ENCODE measurements around the gene UNC45A. TPM values are rescaled to one million over a fixed set of nuclear protein-coding genes. Genes with fewer than 3 reads are reported as not detected.

The UNC45A gene
- total RNA-seq, 4 donors from 2014 or later, result 63.7 to 116 (median 100) TPM

DNA sequence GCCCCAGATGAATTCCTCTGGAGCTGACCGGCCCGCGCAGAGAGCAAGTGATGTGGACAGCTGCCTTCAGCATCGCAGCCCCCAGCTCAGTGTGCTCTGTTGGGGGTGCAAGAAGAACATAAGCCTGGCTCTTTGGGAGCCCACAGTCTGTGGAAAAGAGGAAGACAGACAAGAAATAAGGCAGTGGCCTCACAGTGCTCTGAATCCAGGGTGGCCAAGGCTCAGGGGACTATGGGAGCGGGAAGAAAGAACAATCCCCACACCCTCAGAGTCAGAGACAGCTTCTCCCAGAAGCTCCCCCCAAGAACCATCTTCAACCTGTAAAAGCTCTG is 2.5 kb upstream of the UNC45A start:
- TF ChIP-seq POLR2A (IDR thresholded peaks at IDR 0.05) (no peak), EP300 (IDR thresholded peaks at IDR 0.05) (no peak), POLR2AphosphoS5 (IDR thresholded peaks at IDR 0.05) (no peak)
- TF ChIP-seq, protein P1, sequence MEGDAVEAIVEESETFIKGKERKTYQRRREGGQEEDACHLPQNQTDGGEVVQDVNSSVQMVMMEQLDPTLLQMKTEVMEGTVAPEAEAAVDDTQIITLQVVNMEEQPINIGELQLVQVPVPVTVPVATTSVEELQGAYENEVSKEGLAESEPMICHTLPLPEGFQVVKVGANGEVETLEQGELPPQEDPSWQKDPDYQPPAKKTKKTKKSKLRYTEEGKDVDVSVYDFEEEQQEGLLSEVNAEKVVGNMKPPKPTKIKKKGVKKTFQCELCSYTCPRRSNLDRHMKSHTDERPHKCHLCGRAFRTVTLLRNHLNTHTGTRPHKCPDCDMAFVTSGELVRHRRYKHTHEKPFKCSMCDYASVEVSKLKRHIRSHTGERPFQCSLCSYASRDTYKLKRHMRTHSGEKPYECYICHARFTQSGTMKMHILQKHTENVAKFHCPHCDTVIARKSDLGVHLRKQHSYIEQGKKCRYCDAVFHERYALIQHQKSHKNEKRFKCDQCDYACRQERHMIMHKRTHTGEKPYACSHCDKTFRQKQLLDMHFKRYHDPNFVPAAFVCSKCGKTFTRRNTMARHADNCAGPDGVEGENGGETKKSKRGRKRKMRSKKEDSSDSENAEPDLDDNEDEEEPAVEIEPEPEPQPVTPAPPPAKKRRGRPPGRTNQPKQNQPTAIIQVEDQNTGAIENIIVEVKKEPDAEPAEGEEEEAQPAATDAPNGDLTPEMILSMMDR (IDR thresholded peaks at IDR 0.05), result no peak
- Histone ChIP-seq H3K9me3 (no peaks in the 10 kb centered on the region), H3K27ac (peak overlapping the region in 3 of 4 donors; percentile 88 to 92 (median 89)), H3K27me3 (no peaks in the 10 kb centered on the region), H3K4me3 (peak overlapping the region in 1 of 2 donors; percentile 81), H3K36me3 (peaks cover 0 to 7% of the 10 kb centered on the region in 2 donors), H3K4me1 (peaks cover 0 to 72% (median 34%) of the 10 kb centered on the region in 3 donors)
- WGBS, 2 donors (ENCODE audit: low coverage in 1 of 2), result 4% methylated on average over 4 of the region's 5 CpGs; no CpG with 5 or more reads in 1 of the 2 donors
- no peak for ATAC-seq

DNA sequence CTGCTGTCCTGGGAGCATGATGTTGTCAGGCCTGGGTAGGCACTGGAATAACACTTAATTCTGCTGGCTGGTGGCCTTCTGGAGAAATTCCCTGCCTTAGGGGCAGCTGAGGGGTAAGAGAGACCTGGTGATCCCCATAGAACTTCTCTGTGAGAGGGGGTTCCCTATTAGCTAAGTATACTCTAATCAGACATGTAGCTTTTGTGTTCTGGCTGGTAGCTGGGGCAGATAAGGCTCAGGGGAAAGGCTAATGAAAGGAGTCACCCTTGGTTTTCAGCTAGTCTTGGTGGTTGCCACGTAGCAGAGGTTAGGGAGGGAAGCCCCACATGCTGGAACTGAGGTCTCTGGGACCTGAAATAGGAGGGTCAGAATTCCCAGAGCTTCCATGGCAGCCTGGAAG is 1.8 kb upstream of the UNC45A start:
- H3K27me3 ChIP-seq, result no peaks in the 10 kb centered on the region
- no peak for ATAC-seq
- no peaks in the 10 kb centered on the region for H3K9me3 ChIP-seq
- H3K27ac ChIP-seq, result peak overlapping the region in 1 of 4 donors; percentile 92
- whole genome bisulfite sequencing, 2 donors (ENCODE audit: low coverage in 1 of 2), result 86% methylated on average over 1 of the region's 1 CpG; no CpG with 5 or more reads in 1 of the 2 donors
- peaks cover 0 to 12% of the 10 kb centered on the region in 2 donors for H3K36me3 ChIP-seq
- peaks cover 0 to 72% (median 34%) of the 10 kb centered on the region in 3 donors for H3K4me1 ChIP-seq
- no peak overlapping the region for H3K4me3 ChIP-seq
- TF ChIP-seq POLR2AphosphoS5 (IDR thresholded peaks at IDR 0.05), result no peak
- no peak for TF ChIP-seq POLR2A (IDR thresholded peaks at IDR 0.05)
- TF ChIP-seq, protein P1 (IDR thresholded peaks at IDR 0.05), result no peak
- no peak for TF ChIP-seq EP300 (IDR thresholded peaks at IDR 0.05)

DNA sequence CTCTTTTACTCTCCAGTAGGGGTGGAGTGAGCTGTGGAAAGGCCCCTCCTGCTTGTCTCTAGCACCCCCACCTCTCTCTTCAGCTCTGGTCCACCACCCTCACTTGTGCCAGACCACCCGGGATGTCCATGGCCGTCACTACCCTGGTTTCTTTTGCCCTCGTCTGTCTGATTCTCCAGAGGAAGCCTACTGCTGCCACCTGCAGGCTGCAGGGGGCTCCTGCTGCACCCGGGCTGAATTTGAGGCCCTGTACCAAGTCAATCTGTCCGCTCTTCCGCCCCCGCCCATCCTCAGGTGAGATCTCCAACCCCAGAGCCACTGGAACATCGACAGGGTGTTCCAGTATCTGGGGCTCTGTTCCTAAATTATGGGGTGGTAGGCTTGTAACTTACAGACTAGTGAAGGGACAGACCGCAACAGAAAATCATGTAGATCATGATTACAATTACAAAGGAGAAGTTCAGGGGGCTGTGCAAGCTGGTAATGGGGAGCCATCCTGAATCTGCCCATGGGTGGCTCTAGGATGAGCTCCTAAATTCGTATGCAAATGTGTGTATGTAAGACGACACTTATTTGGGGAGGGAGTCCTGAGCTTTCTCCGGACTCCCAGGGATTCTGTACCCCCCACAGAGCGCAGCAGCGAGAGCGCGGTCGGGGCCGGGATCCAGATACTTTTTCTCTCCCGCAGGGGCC is 683 bp upstream of the UNC45A start:
- H3K4me1 ChIP-seq, result peaks cover 0 to 68% (median 34%) of the 10 kb centered on the region in 3 donors
- H3K27ac ChIP-seq, result peak overlapping the region; percentile 10 to 93 (median 89)
- peak overlapping the region; percentile 34 to 83 for H3K4me3 ChIP-seq
- H3K9me3 ChIP-seq, result no peaks in the 10 kb centered on the region
- 5 to 20% methylated on average over 3 to 12 of the region's 19 CpGs for WGBS, 2 donors (ENCODE audit: low coverage in 1 of 2)
- peak; percentile 46 for ATAC-seq
- TF ChIP-seq POLR2A (IDR thresholded peaks at IDR 0.05), result no peak
- TF ChIP-seq, protein P1 (IDR thresholded peaks at IDR 0.05), result peak in 3 of 4 experiments; percentile 76 to 96 (median 77)
- peaks cover 0 to 23% of the 10 kb centered on the region in 2 donors for H3K36me3 ChIP-seq
- H3K27me3 ChIP-seq, result no peaks in the 10 kb centered on the region

DNA sequence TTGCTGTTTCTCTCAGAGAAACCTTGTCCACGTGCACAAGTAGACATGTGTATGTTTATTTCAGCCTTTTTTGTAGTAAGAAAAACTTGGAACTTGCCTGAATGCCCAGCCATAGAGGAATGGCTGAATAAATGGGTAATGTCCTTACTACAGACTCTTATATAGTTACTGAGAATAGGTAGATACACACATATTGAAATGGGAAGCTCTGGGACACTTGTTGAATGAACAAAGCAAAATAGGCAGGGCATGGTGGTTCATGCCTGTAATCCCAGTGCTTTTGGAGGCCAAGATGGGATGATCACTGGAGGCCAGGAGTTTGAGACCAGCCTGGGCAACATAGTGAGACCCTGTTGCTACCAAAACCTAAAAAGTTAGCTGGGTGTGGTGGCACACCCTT is 1.7 kb downstream of the UNC45A start:
- H3K36me3 ChIP-seq, result peaks cover 0 to 47% of the 10 kb centered on the region in 2 donors
- no peak for ATAC-seq
- no peak overlapping the region for H3K4me3 ChIP-seq
- no peak for TF ChIP-seq EP300 (IDR thresholded peaks at IDR 0.05)
- no peak for TF ChIP-seq POLR2AphosphoS5 (IDR thresholded peaks at IDR 0.05)
- TF ChIP-seq, protein P1 (IDR thresholded peaks at IDR 0.05), result no peak
- no peak for TF ChIP-seq POLR2A (IDR thresholded peaks at IDR 0.05)
- no peak overlapping the region for H3K27ac ChIP-seq
- H3K9me3 ChIP-seq, result no peaks in the 10 kb centered on the region
- H3K4me1 ChIP-seq, result peaks cover 0 to 47% (median 24%) of the 10 kb centered on the region in 3 donors
- H3K27me3 ChIP-seq, result no peaks in the 10 kb centered on the region
- WGBS, 2 donors (ENCODE audit: low coverage in 1 of 2), result 45 to 60% methylated on average over 1 of the region's 1 CpG

DNA sequence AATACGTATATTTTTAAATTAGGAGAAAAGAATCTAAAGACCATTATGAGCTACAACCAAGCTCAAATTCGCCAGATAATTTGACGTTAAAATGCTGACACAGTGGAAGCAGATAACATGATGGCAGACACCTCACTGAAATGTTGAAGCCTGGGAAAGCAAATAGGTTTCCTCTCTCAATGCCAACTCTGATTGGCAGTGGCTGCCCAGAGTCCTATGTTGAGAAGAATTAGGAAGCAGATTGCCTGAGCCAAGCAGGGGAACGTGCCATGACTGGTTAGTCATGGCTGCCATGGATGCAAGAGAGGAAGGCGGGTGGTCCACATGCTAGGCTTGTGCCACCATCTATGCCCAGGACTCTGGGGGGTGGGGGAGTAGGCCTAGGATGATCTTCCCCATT is 3.2 kb downstream of the UNC45A start:
- Histone ChIP-seq H3K4me1 (peaks cover 0 to 35% (median 19%) of the 10 kb centered on the region in 3 donors), H3K27me3 (no peaks in the 10 kb centered on the region), H3K9me3 (no peaks in the 10 kb centered on the region), H3K27ac (no peak overlapping the region), H3K36me3 (peaks cover 0 to 61% of the 10 kb centered on the region in 2 donors), H3K4me3 (no peak overlapping the region)
- 85 to 87% methylated on average over 2 to 5 of the region's 5 CpGs for WGBS, 2 donors (ENCODE audit: low coverage in 1 of 2)
- ATAC-seq, result no peak
- TF ChIP-seq POLR2A (IDR thresholded peaks at IDR 0.05) (no peak), EP300 (IDR thresholded peaks at IDR 0.05) (no peak), POLR2AphosphoS5 (IDR thresholded peaks at IDR 0.05) (no peak)
- TF ChIP-seq, protein P1 (IDR thresholded peaks at IDR 0.05), result no peak
